NCI-H1048 (cell line): ENCODE measurements around the gene GZMA.
"Not testable (repeated sequence)": the region's sequence is repeated elsewhere in the genome, so short reads cannot be mapped to it uniquely, and the experiment has no call there.

Source experiments
- DNase-seq: peaks from one replicate; lab custom pipeline; 2025; lab: John Stamatoyannopoulos, UW

Gene GZMA

GRCh38 chr5:55102348-55102747 is at the start of gene GZMA:
Gene GZMA (plus strand): TSS chr5:55102646. CDS start chr5:55102683, 37 bp downstream.
- DNase-seq: no peak

- DNase-seq: no peak
Measured at GRCh38 chr5:55055183-55055582, 47.3 kb upstream of the GZMA start.

GRCh38 chr5:55062039-55062779 is 40.2 kb upstream of the GZMA start:
- DNase-seq: no peak

GRCh38 chr5:55063220-55063863 is 39.1 kb upstream of the GZMA start:
- no peak for DNase-seq

GRCh38 chr5:55063899-55064298 is 38.5 kb upstream of the GZMA start:
- DNase-seq: no peak

- no peak for DNase-seq
Measured at GRCh38 chr5:55064523-55064922, 37.9 kb upstream of the GZMA start.

- DNase-seq: no peak
Measured at GRCh38 chr5:55066277-55066676, 36.2 kb upstream of the GZMA start.

GRCh38 chr5:55070968-55071367 is 31.5 kb upstream of the GZMA start:
- no peak for DNase-seq

GRCh38 chr5:55071413-55071812 is 31.0 kb upstream of the GZMA start:
- no peak for DNase-seq

GRCh38 chr5:55072666-55073065 is 29.8 kb upstream of the GZMA start:
- no peak for DNase-seq

- DNase-seq: no peak
Measured at GRCh38 chr5:55073211-55073610, 29.2 kb upstream of the GZMA start.

- no peak for DNase-seq
Measured at GRCh38 chr5:55081541-55081940, 20.9 kb upstream of the GZMA start.

GRCh38 chr5:55089301-55089700 is 13.1 kb upstream of the GZMA start:
- DNase-seq: not testable (repeated sequence)

GRCh38 chr5:55091011-55091410 is 11.4 kb upstream of the GZMA start:
- DNase-seq: not testable (repeated sequence)

- DNase-seq: no peak
Measured at GRCh38 chr5:55096182-55096581, 6.3 kb upstream of the GZMA start.

GRCh38 chr5:55096861-55097260 is 5.6 kb upstream of the GZMA start:
- no peak for DNase-seq

GRCh38 chr5:55101148-55101547 is 1.3 kb upstream of the GZMA start:
- not testable (repeated sequence) for DNase-seq

GRCh38 chr5:55101556-55102276 is 730 bp upstream of the GZMA start:
- DNase-seq: no peak

GRCh38 chr5:55104036-55104772 is 1.8 kb downstream of the GZMA start:
- DNase-seq: no peak

GRCh38 chr5:55104946-55105701 is 2.7 kb downstream of the GZMA start:
- no peak for DNase-seq

GRCh38 chr5:55105976-55106375 is 3.5 kb downstream of the GZMA start:
- not testable (repeated sequence) for DNase-seq

GRCh38 chr5:55108661-55109060 is 6.2 kb downstream of the GZMA start:
- no peak for DNase-seq
